Breast epithelium (tissue), 4 donors: ENCODE measurements around the gene LMCD1. TPM values are rescaled to one million over a fixed set of nuclear protein-coding genes. Genes with fewer than 3 reads are reported as not detected.

Source experiments
- DNase-seq, 2 donors: peaks; one replicate each; pipeline ENCODE4 v3.0.0-alpha.2; 2019; ENCODE audit warnings: low spot score in 2 of 2
- H3K27ac ChIP-seq, 2 donors: fragments of 200-600 bp; sonication (generic) in 1 of 2; one replicate each; pipeline ENCODE4 v1.5.1; 2016 to 2019; ENCODE audit warnings: mild to moderate bottlenecking in 1 of 2
- H3K27me3 ChIP-seq, 2 donors: fragments of 200-600 bp; sonication (generic) in 1 of 2; one replicate each; pipeline versions ENCODE4 v1.5.1 to v1.6.0; 2017 to 2019; ENCODE audit warnings: control low read depth in 1 of 2, mild to moderate bottlenecking in 1 of 2
- H3K36me3 ChIP-seq: fragments of 200-600 bp; one replicate; pipeline ENCODE4 v1.5.1; 2019
- H3K4me1 ChIP-seq, 2 donors: fragments of 200-600 bp; sonication (generic); one replicate each; pipeline ENCODE4 v1.5.1; 2016 to 2019; ENCODE audit warnings: control low read depth in 1 of 2
- H3K4me3 ChIP-seq, 3 donors: fragments of 200-600 bp; sonication (generic); 1 replicate in 2 of 3; 2 replicates in 1 of 3; pipeline ENCODE4 v1.5.1; 2016 to 2019; ENCODE audit warnings: mild to moderate bottlenecking in 3 of 3, moderate library complexity in 2 of 3
- H3K9me3 ChIP-seq, 2 donors: fragments of 200-600 bp; sonication (generic) in 1 of 2; one replicate each; pipeline ENCODE4 v1.5.1; 2016 to 2019; ENCODE audit warnings: control low read depth in 1 of 2
- POLR2A ChIP-seq: fragments of 450-650 bp; IDR thresholded peaks from one replicate; pipeline ENCODE4 v1.6.1; 2016; ENCODE audit warnings: antibody characterized with exemption, mild to moderate bottlenecking, moderate library complexity
- POLR2AphosphoS5 ChIP-seq, 3 donors: sonication (generic); formaldehyde crosslinking; IDR thresholded peaks; one replicate each; pipeline ENCODE4 v1.6.1; 2017; ENCODE audit warnings: antibody characterized with exemption in 3 of 3
- intact Hi-C: fragments of 100-400 bp; cut with DNase I; formaldehyde crosslinking; loops from one replicate; pipeline ENCODE4 v1.15.1; 2023; ENCODE audit warnings: low total_unique reads
- total RNA-seq, 3 donors: library from RNA; depleted of rRNA; stranded (reverse); fragments of >200 nt; gene quantifications; one replicate each; pipeline ENCODE4 v1.1.0, GENCODE V29; 2016
- TF ChIP-seq, protein P1 (sequence below), 3 donors: fragments of 450-650 bp; IDR thresholded peaks; one replicate each; pipeline ENCODE4 v1.5.1; 2016 to 2017; ENCODE audit warnings: antibody characterized with exemption in 3 of 3, mild to moderate bottlenecking in 3 of 3, moderate library complexity in 3 of 3

Gene LMCD1
- total RNA-seq, 3 donors from 2014 or later: 53.0 to 228 (median 105) TPM

DNA sequence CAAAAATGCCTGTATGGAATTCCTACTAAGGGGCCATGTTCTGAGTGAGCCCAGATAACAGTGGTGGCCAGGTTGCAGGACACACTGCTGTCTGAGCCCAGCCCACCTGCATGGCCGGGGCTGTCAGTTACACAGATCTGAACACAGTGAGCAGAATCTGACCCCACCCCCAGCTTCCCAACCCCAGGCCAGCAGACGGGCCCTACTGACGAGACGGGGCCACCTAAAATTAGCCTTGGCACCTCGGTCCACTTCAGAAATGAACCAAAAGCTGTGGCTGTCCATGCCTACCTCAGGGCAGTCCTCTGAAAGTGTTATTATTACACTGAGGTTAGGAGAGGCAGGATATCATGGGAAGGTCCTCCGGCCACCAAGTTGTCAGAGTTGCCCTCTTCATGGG lies 51.8 kb downstream of the LMCD1 start:
- Histone ChIP-seq H3K27ac (no peak overlapping the region), H3K4me1 (no peaks in the 10 kb centered on the region), H3K4me3 (no peak overlapping the region), H3K36me3 (no peaks in the 10 kb centered on the region), H3K9me3 (no peaks in the 10 kb centered on the region), H3K27me3 (no peaks in the 10 kb centered on the region)
- no peak for DNase-seq
- intact Hi-C loops: loop anchor here (10.0 kb wide), 1 partner anchor 1659 kb away; no protein-coding TSS in a partner anchor
- TF ChIP-seq POLR2AphosphoS5 (IDR thresholded peaks at IDR 0.05) (no peak), POLR2A (no peak)
- TF ChIP-seq, protein P1, sequence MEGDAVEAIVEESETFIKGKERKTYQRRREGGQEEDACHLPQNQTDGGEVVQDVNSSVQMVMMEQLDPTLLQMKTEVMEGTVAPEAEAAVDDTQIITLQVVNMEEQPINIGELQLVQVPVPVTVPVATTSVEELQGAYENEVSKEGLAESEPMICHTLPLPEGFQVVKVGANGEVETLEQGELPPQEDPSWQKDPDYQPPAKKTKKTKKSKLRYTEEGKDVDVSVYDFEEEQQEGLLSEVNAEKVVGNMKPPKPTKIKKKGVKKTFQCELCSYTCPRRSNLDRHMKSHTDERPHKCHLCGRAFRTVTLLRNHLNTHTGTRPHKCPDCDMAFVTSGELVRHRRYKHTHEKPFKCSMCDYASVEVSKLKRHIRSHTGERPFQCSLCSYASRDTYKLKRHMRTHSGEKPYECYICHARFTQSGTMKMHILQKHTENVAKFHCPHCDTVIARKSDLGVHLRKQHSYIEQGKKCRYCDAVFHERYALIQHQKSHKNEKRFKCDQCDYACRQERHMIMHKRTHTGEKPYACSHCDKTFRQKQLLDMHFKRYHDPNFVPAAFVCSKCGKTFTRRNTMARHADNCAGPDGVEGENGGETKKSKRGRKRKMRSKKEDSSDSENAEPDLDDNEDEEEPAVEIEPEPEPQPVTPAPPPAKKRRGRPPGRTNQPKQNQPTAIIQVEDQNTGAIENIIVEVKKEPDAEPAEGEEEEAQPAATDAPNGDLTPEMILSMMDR (IDR thresholded peaks at IDR 0.05): no peak

DNA sequence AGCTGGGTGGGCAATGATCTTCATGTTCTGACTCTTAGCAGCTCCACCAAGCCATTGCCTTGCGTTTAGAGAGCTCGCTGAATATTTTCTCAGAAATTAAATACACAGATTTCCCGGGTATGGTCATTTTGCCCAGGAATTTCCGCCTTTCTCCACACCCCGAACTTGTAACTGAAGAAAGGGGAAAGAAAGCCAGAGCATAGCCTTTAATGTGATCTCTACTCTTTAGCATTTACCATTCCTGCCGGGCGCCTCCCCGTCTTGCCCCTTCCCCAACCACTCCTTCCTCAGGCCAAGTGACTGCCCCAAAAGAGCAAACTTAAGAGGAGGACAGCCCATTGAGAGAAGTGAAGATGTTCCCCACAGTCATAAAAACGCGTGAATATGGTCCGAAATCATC lies 53.1 kb downstream of the LMCD1 start:
- Histone ChIP-seq H3K4me1 (no peaks in the 10 kb centered on the region), H3K27ac (peak overlapping the region; percentile 57 to 87), H3K4me3 (no peak overlapping the region), H3K9me3 (no peaks in the 10 kb centered on the region), H3K36me3 (no peaks in the 10 kb centered on the region), H3K27me3 (no peaks in the 10 kb centered on the region)
- TF ChIP-seq, protein P1 (IDR thresholded peaks at IDR 0.05): no peak
- TF ChIP-seq POLR2A (no peak), POLR2AphosphoS5 (IDR thresholded peaks at IDR 0.05) (no peak)
- intact Hi-C loops: loop anchor here (10.0 kb wide), 1 partner anchor 1660 kb away; no protein-coding TSS in a partner anchor
- DNase-seq: no peak

DNA sequence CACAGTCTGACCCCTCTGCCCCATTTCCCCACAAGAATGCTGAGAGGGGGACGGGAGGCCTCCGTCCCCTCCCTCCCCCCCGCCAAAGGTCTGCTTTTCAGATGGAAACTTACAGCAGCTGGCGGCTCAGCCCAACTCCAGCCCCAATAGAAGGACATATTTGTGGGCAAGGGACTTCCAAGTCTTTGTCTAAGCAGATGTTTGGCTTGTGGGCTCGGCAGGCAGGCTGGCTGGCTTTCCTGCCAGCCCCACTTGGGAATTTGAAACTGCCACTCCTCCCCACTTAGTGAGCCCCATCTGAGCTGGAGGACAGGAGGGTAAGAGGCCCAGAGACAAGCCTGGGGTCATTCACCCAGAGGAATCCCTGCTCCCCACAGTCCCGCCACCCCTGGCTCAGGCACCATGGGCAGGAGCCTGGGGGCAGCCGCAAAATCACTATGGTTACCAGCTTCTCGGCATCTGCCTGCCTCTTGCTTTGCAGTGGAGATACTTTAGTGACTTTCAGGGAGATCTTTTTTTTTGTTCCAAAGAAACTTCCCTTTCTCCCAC lies 53.6 kb downstream of the LMCD1 start:
- TF ChIP-seq, protein P1 (IDR thresholded peaks at IDR 0.05): no peak
- TF ChIP-seq POLR2A (no peak), POLR2AphosphoS5 (IDR thresholded peaks at IDR 0.05) (no peak)
- peak overlapping the region; percentile 57 to 87 for H3K27ac ChIP-seq
- H3K36me3 ChIP-seq: no peaks in the 10 kb centered on the region
- H3K27me3 ChIP-seq: no peaks in the 10 kb centered on the region
- intact Hi-C loops: loop anchor here (10.0 kb wide), 1 partner anchor 1660 kb away; no protein-coding TSS in a partner anchor
- DNase-seq: no peak
- H3K4me1 ChIP-seq: no peaks in the 10 kb centered on the region
- no peaks in the 10 kb centered on the region for H3K9me3 ChIP-seq
- no peak overlapping the region for H3K4me3 ChIP-seq

- no peaks in the 10 kb centered on the region for H3K36me3 ChIP-seq
- H3K4me3 ChIP-seq: no peak overlapping the region
- TF ChIP-seq POLR2A (no peak), POLR2AphosphoS5 (IDR thresholded peaks at IDR 0.05) (no peak)
- TF ChIP-seq, protein P1 (IDR thresholded peaks at IDR 0.05): no peak
- no peak for DNase-seq
- H3K27ac ChIP-seq: peak overlapping the region in 1 of 2 donors; percentile 74
- intact Hi-C loops: loop anchor here (10.0 kb wide), 1 partner anchor 1661 kb away; no protein-coding TSS in a partner anchor
- H3K9me3 ChIP-seq: no peaks in the 10 kb centered on the region
- no peaks in the 10 kb centered on the region for H3K4me1 ChIP-seq
- H3K27me3 ChIP-seq: no peaks in the 10 kb centered on the region
Measured at GRCh38 chr3:8555725-8556472, 54.3 kb downstream of the LMCD1 start.

DNA sequence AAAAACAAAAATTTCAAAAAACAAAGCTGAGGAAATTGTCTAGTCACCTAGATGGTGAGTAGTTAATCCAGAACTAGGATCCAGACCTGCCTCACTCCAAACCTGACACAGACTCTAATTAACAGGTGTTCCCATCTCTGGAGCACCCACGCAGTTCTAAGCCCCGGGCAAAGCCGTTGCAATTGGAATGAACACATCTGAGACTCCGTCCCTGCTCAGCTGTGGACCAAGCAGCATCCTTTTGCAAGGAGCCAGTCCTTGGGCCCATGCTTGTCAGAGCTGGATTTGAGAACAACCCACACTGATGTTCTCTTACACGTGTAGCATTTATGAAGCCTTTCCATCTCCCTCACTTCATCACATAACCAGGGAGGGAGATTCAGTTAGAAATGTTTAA lies 54.8 kb downstream of the LMCD1 start:
- Histone ChIP-seq H3K4me3 (no peak overlapping the region), H3K27me3 (no peaks in the 10 kb centered on the region), H3K27ac (peak overlapping the region in 1 of 2 donors; percentile 50), H3K9me3 (no peaks in the 10 kb centered on the region), H3K36me3 (no peaks in the 10 kb centered on the region), H3K4me1 (no peaks in the 10 kb centered on the region)
- no peak for DNase-seq
- TF ChIP-seq POLR2A (no peak), POLR2AphosphoS5 (IDR thresholded peaks at IDR 0.05) (no peak)
- TF ChIP-seq, protein P1 (IDR thresholded peaks at IDR 0.05): no peak
- intact Hi-C loops: loop anchor here (10.0 kb wide), 1 partner anchor 1662 kb away; no protein-coding TSS in a partner anchor
